MM.1S (cell line): ENCODE results near the gene STARD10.

ENCODE experiments used
- DNase-seq: peaks from one replicate; pipeline ENCODE4 v3.0.0-alpha.2; 2015
- H2AFZ ChIP-seq: fragments of 300-600 bp; sonication (generic); 2 replicates; pipeline ENCODE4 v1.6.0; 2016; ENCODE audit warnings: antibody characterized with exemption, low read length
- H3F3A ChIP-seq: fragments of 300-600 bp; sonication (generic); 2 replicates; pipeline ENCODE4 v1.6.1; 2016; ENCODE audit warnings: mild to moderate bottlenecking, antibody characterized with exemption, low read length, moderate library complexity, mixed read lengths; ENCODE audit not compliant: insufficient read depth
- H3K27ac ChIP-seq: fragments of 300-600 bp; sonication (generic); 2 replicates; pipeline ENCODE4 v1.5.1; 2016; ENCODE audit warnings: mild to moderate bottlenecking, low read length
- H3K27me3 ChIP-seq: fragments of 300-600 bp; sonication (generic); replicated peaks from 2 replicates; pipeline ENCODE4 v1.6.0; 2016; ENCODE audit warnings: low read length; ENCODE audit not compliant: insufficient read depth
- H3K36me3 ChIP-seq: fragments of 300-600 bp; sonication (generic); replicated peaks from 2 replicates; pipeline ENCODE4 v1.6.1; 2016; ENCODE audit warnings: mild to moderate bottlenecking, low read length, mixed read lengths; ENCODE audit not compliant: insufficient read depth
- H3K4me1 ChIP-seq: fragments of 300-600 bp; sonication (generic); 2 replicates; pipeline ENCODE4 v1.6.1; 2016; ENCODE audit warnings: low read length, mixed read lengths
- H3K4me2 ChIP-seq: fragments of 300-600 bp; sonication (generic); 2 replicates; pipeline ENCODE4 v1.6.0; 2016; ENCODE audit warnings: low read depth, low read length
- H3K4me3 ChIP-seq: fragments of 300-600 bp; sonication (generic); 2 replicates; pipeline ENCODE4 v1.5.1; 2016; ENCODE audit warnings: low read length, mixed read lengths
- H3K79me2 ChIP-seq: fragments of 300-600 bp; sonication (generic); 2 replicates; pipeline ENCODE4 v1.6.1; 2016; ENCODE audit warnings: mixed run types, low read length, mixed read lengths
- H3K9ac ChIP-seq: fragments of 300-600 bp; sonication (generic); 2 replicates; pipeline ENCODE4 v1.6.1; 2016; ENCODE audit warnings: low read length, mixed read lengths
- H3K9me2 ChIP-seq: fragments of 300-600 bp; sonication (generic); replicated peaks from 2 replicates; pipeline ENCODE4 v1.6.1; 2016; ENCODE audit warnings: mild to moderate bottlenecking, low read length, mixed read lengths; ENCODE audit not compliant: insufficient read depth
- H3K9me3 ChIP-seq: fragments of 300-600 bp; sonication (generic); replicated peaks from 2 replicates; pipeline ENCODE4 v1.6.1; 2016; ENCODE audit warnings: mild to moderate bottlenecking, low read length, mixed read lengths; ENCODE audit not compliant: insufficient read depth
- H4K20me1 ChIP-seq: fragments of 300-600 bp; sonication (generic); 2 replicates; pipeline ENCODE4 v1.6.1; 2016; ENCODE audit warnings: mild to moderate bottlenecking, low read length, moderate library complexity, mixed read lengths; ENCODE audit not compliant: insufficient read depth
- EZH2 ChIP-seq: fragments of 300-600 bp; sonication (generic); optimal IDR thresholded peaks from 2 replicates; pipeline ENCODE3; 2017; ENCODE audit warnings: low read depth, mild to moderate bottlenecking, antibody characterized with exemption, low read length, mixed read lengths
- EZH2phosphoT487 ChIP-seq: fragments of 300-600 bp; sonication (generic); IDR thresholded peaks from 2 replicates; pipeline ENCODE4 v1.6.1; 2018; ENCODE audit warnings: antibody characterized with exemption, low read length
- TF ChIP-seq, protein P1 (sequence below): fragments of 300-600 bp; sonication (generic); IDR thresholded peaks from 2 replicates; pipeline ENCODE4 v1.5.1; 2016; ENCODE audit warnings: antibody characterized with exemption, low read length, mixed read lengths

STARD10 gene

DNA sequence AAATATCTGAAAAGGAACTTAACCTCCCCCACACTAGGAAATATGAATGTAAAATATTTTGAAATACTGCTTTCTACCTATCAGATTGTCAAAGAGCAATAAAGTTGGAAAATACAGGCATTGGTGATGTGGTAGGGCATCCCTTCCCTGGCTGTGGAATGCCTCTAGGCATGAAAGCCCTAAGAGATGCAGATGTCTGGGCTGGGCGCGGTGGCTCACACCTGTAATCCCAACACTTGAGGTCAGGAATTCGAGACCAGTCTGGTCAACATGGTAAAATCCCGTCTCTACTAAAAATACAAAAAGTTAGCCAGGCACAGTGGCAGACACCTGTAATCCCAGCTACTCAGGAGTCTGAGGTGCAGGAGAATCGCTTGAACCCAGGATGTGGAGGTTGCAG, 63.6 kb downstream of the STARD10 start:
- no peak overlapping the region for H2AFZ ChIP-seq
- no peaks in the 10 kb centered on the region for H3K27me3 ChIP-seq
- no peaks in the 10 kb centered on the region for H3K79me2 ChIP-seq
- no peak overlapping the region for H3K27ac ChIP-seq
- H3K9ac ChIP-seq, result no peak overlapping the region
- no peaks in the 10 kb centered on the region for H3K9me2 ChIP-seq
- no peaks in the 10 kb centered on the region for H3K9me3 ChIP-seq
- H3F3A ChIP-seq, result no peaks in the 10 kb centered on the region
- no peak overlapping the region for H3K4me3 ChIP-seq
- H3K4me1 ChIP-seq, result no peaks in the 10 kb centered on the region
- TF ChIP-seq EZH2 (no peak), EZH2phosphoT487 (no peak)
- TF ChIP-seq, protein P1, sequence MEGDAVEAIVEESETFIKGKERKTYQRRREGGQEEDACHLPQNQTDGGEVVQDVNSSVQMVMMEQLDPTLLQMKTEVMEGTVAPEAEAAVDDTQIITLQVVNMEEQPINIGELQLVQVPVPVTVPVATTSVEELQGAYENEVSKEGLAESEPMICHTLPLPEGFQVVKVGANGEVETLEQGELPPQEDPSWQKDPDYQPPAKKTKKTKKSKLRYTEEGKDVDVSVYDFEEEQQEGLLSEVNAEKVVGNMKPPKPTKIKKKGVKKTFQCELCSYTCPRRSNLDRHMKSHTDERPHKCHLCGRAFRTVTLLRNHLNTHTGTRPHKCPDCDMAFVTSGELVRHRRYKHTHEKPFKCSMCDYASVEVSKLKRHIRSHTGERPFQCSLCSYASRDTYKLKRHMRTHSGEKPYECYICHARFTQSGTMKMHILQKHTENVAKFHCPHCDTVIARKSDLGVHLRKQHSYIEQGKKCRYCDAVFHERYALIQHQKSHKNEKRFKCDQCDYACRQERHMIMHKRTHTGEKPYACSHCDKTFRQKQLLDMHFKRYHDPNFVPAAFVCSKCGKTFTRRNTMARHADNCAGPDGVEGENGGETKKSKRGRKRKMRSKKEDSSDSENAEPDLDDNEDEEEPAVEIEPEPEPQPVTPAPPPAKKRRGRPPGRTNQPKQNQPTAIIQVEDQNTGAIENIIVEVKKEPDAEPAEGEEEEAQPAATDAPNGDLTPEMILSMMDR, result no peak
- DNase-seq, result no peak
- H3K4me2 ChIP-seq, result no peak overlapping the region
- no peaks in the 10 kb centered on the region for H3K36me3 ChIP-seq
- H4K20me1 ChIP-seq, result no peaks in the 10 kb centered on the region

DNA sequence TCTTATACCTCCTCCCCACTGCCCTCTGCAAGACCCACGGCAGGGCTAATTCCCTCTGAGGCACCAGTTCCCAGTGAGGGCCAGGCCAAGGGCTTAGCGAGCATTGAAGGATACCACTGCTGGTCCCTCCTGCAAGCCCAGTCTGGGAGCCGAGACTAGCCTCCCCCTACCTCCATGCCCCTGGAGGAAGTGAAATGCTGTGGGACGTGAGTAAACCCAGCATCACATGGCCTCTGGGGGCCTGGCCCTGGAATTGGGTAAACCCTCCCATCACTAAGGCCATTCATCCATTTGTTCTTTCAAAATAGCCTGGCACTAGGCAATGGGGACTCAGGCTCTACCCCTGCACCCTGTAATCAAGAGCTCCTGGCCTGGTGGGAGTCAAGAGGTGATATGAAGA, 66.3 kb downstream of the STARD10 start:
- Histone ChIP-seq H3K4me2 (no peak overlapping the region), H3K4me1 (peaks cover 4% of the 10 kb centered on the region), H3K36me3 (no peaks in the 10 kb centered on the region), H3F3A (no peaks in the 10 kb centered on the region), H3K9me2 (no peaks in the 10 kb centered on the region), H3K27me3 (no peaks in the 10 kb centered on the region), H3K9me3 (no peaks in the 10 kb centered on the region), H2AFZ (no peak overlapping the region), H3K79me2 (peaks cover 16% of the 10 kb centered on the region), H3K27ac (no peak overlapping the region), H3K4me3 (no peak overlapping the region), H4K20me1 (no peaks in the 10 kb centered on the region), H3K9ac (no peak overlapping the region)
- no peak for DNase-seq
- TF ChIP-seq EZH2phosphoT487, result no peak
- TF ChIP-seq, protein P1, result no peak
- TF ChIP-seq EZH2, result no peak

GRCh38 chr11:72726266-72727220, 67.3 kb downstream of the STARD10 start:
- no peaks in the 10 kb centered on the region for H3K27me3 ChIP-seq
- H3K4me1 ChIP-seq, result peaks cover 4% of the 10 kb centered on the region
- H3K4me2 ChIP-seq, result no peak overlapping the region
- H2AFZ ChIP-seq, result no peak overlapping the region
- no peaks in the 10 kb centered on the region for H3K9me2 ChIP-seq
- peaks cover 24% of the 10 kb centered on the region for H3K79me2 ChIP-seq
- no peaks in the 10 kb centered on the region for H3K36me3 ChIP-seq
- H3K4me3 ChIP-seq, result no peak overlapping the region
- no peak overlapping the region for H3K27ac ChIP-seq
- no peak for DNase-seq
- no peaks in the 10 kb centered on the region for H3F3A ChIP-seq
- TF ChIP-seq EZH2 (no peak), EZH2phosphoT487 (no peak)
- TF ChIP-seq, protein P1, result no peak
- H3K9me3 ChIP-seq, result no peaks in the 10 kb centered on the region
- no peaks in the 10 kb centered on the region for H4K20me1 ChIP-seq
- no peak overlapping the region for H3K9ac ChIP-seq
